Glomerular endothelial cell (primary cell): ENCODE results near the gene WDR81. TPM values are rescaled to one million over a fixed set of nuclear protein-coding genes. Genes with fewer than 3 reads are reported as not detected.
"Not testable (repeated sequence)": the region's sequence is repeated elsewhere in the genome, so short reads cannot be mapped to it uniquely, and the experiment has no call there.

Experiments used
- DNase-seq: peaks from one replicate; pipeline ENCODE4 v3.0.0-alpha.2; 2011; ENCODE audit warnings: low read depth, low spot score; ENCODE audit errors: extremely low read depth
- total RNA-seq: library from RNA; depleted of rRNA; stranded (reverse); fragments of >200 nt; gene quantifications from 2 replicates; pipeline ENCODE4 v1.2.3, GENCODE V29; 2015

The WDR81 gene
- total RNA-seq, 1 donor from 2014 or later: 27.3 TPM

- no peak for DNase-seq
Measured at GRCh38 chr17:1752425-1753262, 28.1 kb downstream of the WDR81 start.

- no peak for DNase-seq
Measured at GRCh38 chr17:1753767-1754429, 29.4 kb downstream of the WDR81 start.

GRCh38 chr17:1754430-1755112 is 30.1 kb downstream of the WDR81 start:
- no peak for DNase-seq

GRCh38 chr17:1755252-1755826 is 30.8 kb downstream of the WDR81 start:
- no peak for DNase-seq

- no peak for DNase-seq
Measured at GRCh38 chr17:1755827-1756262, 31.3 kb downstream of the WDR81 start.

- no peak for DNase-seq
Measured at GRCh38 chr17:1758807-1759206, 34.3 kb downstream of the WDR81 start.

- DNase-seq: no peak
Measured at GRCh38 chr17:1759529-1759928, 35.0 kb downstream of the WDR81 start.

GRCh38 chr17:1762233-1762900 is 37.9 kb downstream of the WDR81 start:
- DNase-seq: no peak

GRCh38 chr17:1762901-1763898 is 38.7 kb downstream of the WDR81 start:
- DNase-seq: no peak

- DNase-seq: no peak
Measured at GRCh38 chr17:1764284-1764683, 39.8 kb downstream of the WDR81 start.

- DNase-seq: not testable (repeated sequence)
Measured at GRCh38 chr17:1764705-1765104, 40.2 kb downstream of the WDR81 start.

GRCh38 chr17:1765576-1765975 is 41.1 kb downstream of the WDR81 start:
- no peak for DNase-seq

- no peak for DNase-seq
Measured at GRCh38 chr17:1766382-1767135, 42.1 kb downstream of the WDR81 start.

- no peak for DNase-seq
Measured at GRCh38 chr17:1767358-1767757, 42.9 kb downstream of the WDR81 start.

GRCh38 chr17:1769822-1770477 is 45.4 kb downstream of the WDR81 start:
- DNase-seq: no peak

- not testable (repeated sequence) for DNase-seq
Measured at GRCh38 chr17:1773000-1773695, 48.6 kb downstream of the WDR81 start.

- no peak for DNase-seq
Measured at GRCh38 chr17:1773696-1774181, 49.2 kb downstream of the WDR81 start.
